Measurements from ENCODE around the gene PPIF. TPM values are rescaled to one million over a fixed set of nuclear protein-coding genes. Genes with fewer than 3 reads are reported as not detected.

PPIF gene
- total RNA-seq, 1 experiment from 2014 or later = 59.0 TPM

- no peaks in the 10 kb centered on the region for H3K4me1 ChIP-seq (ENCODE audit: control insufficient read depth, insufficient read depth, low read length)
- no peak for ATAC-seq
- intact Hi-C loops (cut with micrococcal nuclease; ENCODE audit: unreplicated experiment) = no loop called here
These were observed 20.7 kb upstream of the PPIF start for GRCh38 chr10:79326361-79327089.

GRCh38 chr10:79327090-79327457, 20.2 kb upstream of the PPIF start:
- H3K4me1 ChIP-seq (ENCODE audit: control insufficient read depth, insufficient read depth, low read length) = no peaks in the 10 kb centered on the region
- no peaks in the 10 kb centered on the region for H3K27me3 ChIP-seq (ENCODE audit: control insufficient read depth, insufficient read depth, low read length)
- no peaks in the 10 kb centered on the region for H3K36me3 ChIP-seq (ENCODE audit: control insufficient read depth, insufficient read depth, low read length)
- H3K9me3 ChIP-seq (ENCODE audit: control insufficient read depth, insufficient read depth, low read depth, low read length) = no peaks in the 10 kb centered on the region
- H3K27ac ChIP-seq (ENCODE audit: low read length) = no peak overlapping the region
- intact Hi-C loops (cut with micrococcal nuclease; ENCODE audit: unreplicated experiment) (no loop called here), in situ Hi-C loops (cut with HindIII; ENCODE audit: low pct_unique_long_range_greater_than_20kb, low sequenced_read_pairs) (no loop called here)
- no peak for TF ChIP-seq CTCF (IDR thresholded peaks at IDR 0.05)
- no peak for TF ChIP-seq TCF7L2 (IDR thresholded peaks at IDR 0.05; ENCODE audit: low read depth, low read length)
- TF ChIP-seq SIN3A (IDR thresholded peaks at IDR 0.05; ENCODE audit: borderline replicate concordance, insufficient read depth, low read depth, low read length) = no peak
- TF ChIP-seq REST (IDR thresholded peaks at IDR 0.05; ENCODE audit: insufficient read depth in 1 of 2, low read depth in 2 of 2, low read length in 1 of 2) = no peak
- TF ChIP-seq POLR2AphosphoS5 (IDR thresholded peaks at IDR 0.05; ENCODE audit: low read depth, low read length) = no peak
- no peak for DNase-seq (ENCODE audit: low read depth, low spot score)
- ChIA-PET POLR2A (no interaction called here), CTCF (no interaction called here)
- no peak overlapping the region for H3K4me3 ChIP-seq (ENCODE audit: low read depth in 2 of 2, low read length in 2 of 2)
- BruUV-seq (replicated peaks) = no TSS peak
- ATAC-seq = no peak

More at GRCh38 chr10:79326361-79327089, 20.7 kb upstream of the PPIF start:
- in situ Hi-C loops (cut with HindIII; ENCODE audit: low pct_unique_long_range_greater_than_20kb, low sequenced_read_pairs) = no loop called here
- no peaks in the 10 kb centered on the region for H3K27me3 ChIP-seq (ENCODE audit: control insufficient read depth, insufficient read depth, low read length)
- H3K36me3 ChIP-seq (ENCODE audit: control insufficient read depth, insufficient read depth, low read length) = no peaks in the 10 kb centered on the region
- ChIA-PET CTCF (no interaction called here), POLR2A (no interaction called here)
- no peak for DNase-seq (ENCODE audit: low read depth, low spot score)
- no peak overlapping the region for H3K27ac ChIP-seq (ENCODE audit: low read length)
- BruUV-seq (replicated peaks) = no TSS peak
- no peak overlapping the region for H3K4me3 ChIP-seq (ENCODE audit: low read depth in 2 of 2, low read length in 2 of 2)
- TF ChIP-seq POLR2AphosphoS5 (IDR thresholded peaks at IDR 0.05; ENCODE audit: low read depth, low read length) (no peak), CTCF (IDR thresholded peaks at IDR 0.05) (no peak), TCF7L2 (IDR thresholded peaks at IDR 0.05; ENCODE audit: low read depth, low read length) (no peak), REST (IDR thresholded peaks at IDR 0.05; ENCODE audit: insufficient read depth in 1 of 2, low read depth in 2 of 2, low read length in 1 of 2) (no peak)
- no peaks in the 10 kb centered on the region for H3K9me3 ChIP-seq (ENCODE audit: control insufficient read depth, insufficient read depth, low read depth, low read length)

Measured in Panc1 (cell line).